PFSK-1 (cell line): ENCODE measurements around the gene RPSA.
A peak's percentile ranks its signal among the peaks of the same experiment; 100 is the strongest.

Source experiments
- FOXP2 ChIP-seq: optimal IDR thresholded peaks from 2 replicates; pipeline ENCODE3; 2011; ENCODE audit warnings: borderline replicate concordance, control low read depth, inconsistent platforms; ENCODE audit not compliant: insufficient read depth; ENCODE audit errors: extremely low read length, extremely low read depth
- POLR2AphosphoS5 ChIP-seq: IDR thresholded peaks from 2 replicates; pipeline ENCODE4 v1.6.1; 2012; ENCODE audit warnings: low read depth, mild to moderate bottlenecking, control low read depth, low read length, moderate library complexity
- SIN3A ChIP-seq: IDR thresholded peaks from 2 replicates; pipeline ENCODE4 v1.6.1; 2012; ENCODE audit warnings: mild to moderate bottlenecking, low read length, moderate library complexity, borderline replicate concordance; ENCODE audit not compliant: insufficient read depth
- TAF1 ChIP-seq: IDR thresholded peaks from 2 replicates; pipeline ENCODE4 v1.6.1; 2012; ENCODE audit warnings: low read length, control low read depth, borderline replicate concordance; ENCODE audit not compliant: insufficient read depth
- TF ChIP-seq, protein P1 (sequence below), 2 experiments: IDR thresholded peaks; 2 replicates each; pipeline versions ENCODE4 v1.6.1 to v1.8.0; 2011 to 2012; ENCODE audit warnings: low read depth in 2 of 2, low read length in 2 of 2, control low read depth in 1 of 2, inconsistent platforms in 1 of 2, mild to moderate bottlenecking in 1 of 2, moderate library complexity in 1 of 2; ENCODE audit not compliant: insufficient read depth in 1 of 2

The RPSA gene

GRCh38 chr3:39409514-39410136 lies 3.1 kb downstream of the RPSA start:
- TF ChIP-seq TAF1 (no peak), FOXP2 (no peak), SIN3A (no peak), POLR2AphosphoS5 (no peak; the same call in 1 of the 2 replicates)
- TF ChIP-seq, protein P1, sequence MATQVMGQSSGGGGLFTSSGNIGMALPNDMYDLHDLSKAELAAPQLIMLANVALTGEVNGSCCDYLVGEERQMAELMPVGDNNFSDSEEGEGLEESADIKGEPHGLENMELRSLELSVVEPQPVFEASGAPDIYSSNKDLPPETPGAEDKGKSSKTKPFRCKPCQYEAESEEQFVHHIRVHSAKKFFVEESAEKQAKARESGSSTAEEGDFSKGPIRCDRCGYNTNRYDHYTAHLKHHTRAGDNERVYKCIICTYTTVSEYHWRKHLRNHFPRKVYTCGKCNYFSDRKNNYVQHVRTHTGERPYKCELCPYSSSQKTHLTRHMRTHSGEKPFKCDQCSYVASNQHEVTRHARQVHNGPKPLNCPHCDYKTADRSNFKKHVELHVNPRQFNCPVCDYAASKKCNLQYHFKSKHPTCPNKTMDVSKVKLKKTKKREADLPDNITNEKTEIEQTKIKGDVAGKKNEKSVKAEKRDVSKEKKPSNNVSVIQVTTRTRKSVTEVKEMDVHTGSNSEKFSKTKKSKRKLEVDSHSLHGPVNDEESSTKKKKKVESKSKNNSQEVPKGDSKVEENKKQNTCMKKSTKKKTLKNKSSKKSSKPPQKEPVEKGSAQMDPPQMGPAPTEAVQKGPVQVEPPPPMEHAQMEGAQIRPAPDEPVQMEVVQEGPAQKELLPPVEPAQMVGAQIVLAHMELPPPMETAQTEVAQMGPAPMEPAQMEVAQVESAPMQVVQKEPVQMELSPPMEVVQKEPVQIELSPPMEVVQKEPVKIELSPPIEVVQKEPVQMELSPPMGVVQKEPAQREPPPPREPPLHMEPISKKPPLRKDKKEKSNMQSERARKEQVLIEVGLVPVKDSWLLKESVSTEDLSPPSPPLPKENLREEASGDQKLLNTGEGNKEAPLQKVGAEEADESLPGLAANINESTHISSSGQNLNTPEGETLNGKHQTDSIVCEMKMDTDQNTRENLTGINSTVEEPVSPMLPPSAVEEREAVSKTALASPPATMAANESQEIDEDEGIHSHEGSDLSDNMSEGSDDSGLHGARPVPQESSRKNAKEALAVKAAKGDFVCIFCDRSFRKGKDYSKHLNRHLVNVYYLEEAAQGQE (IDR thresholded peaks at IDR 0.05; ENCODE audit: insufficient read depth in 1 of 2, low read depth in 2 of 2, low read length in 2 of 2): no peak

GRCh38 chr3:39410893-39411292 lies 4.4 kb downstream of the RPSA start:
- TF ChIP-seq TAF1: no peak
- TF ChIP-seq, protein P1 (IDR thresholded peaks at IDR 0.05; ENCODE audit: insufficient read depth in 1 of 2, low read depth in 2 of 2, low read length in 2 of 2): no peak
- TF ChIP-seq FOXP2: no peak
- TF ChIP-seq POLR2AphosphoS5: no peak
- no peak for TF ChIP-seq SIN3A

DNA sequence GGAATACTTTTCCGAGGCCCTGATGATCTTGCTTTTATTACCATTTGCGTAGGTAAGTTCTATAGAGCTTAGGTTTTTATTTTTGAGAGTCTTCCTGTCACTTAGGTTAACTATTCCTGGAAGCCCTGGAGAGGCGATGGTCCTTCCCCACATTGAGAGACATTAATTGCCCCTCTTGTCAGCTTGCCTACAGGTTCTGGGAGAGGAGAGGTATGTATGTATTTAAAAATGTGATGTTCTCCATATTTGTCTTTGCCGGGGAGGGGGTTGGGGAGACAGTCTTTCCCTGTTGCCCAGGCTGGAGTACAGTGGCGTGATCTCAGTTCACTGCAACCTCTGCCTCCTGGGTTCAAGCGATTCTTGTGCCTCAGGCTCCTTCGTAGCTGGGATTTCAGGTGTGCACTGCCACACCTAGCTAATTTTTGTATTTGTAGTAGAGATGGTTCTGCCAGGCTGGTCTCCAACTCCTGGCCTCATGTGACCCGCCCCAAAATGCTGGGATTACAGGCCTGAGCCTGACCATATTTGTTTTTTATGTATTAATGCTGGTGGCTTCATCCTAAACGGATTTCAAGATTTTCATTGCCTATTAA lies 6.2 kb downstream of the RPSA start:
- TF ChIP-seq TAF1 (no peak), SIN3A (no peak), FOXP2 (no peak), POLR2AphosphoS5 (no peak)
- TF ChIP-seq, protein P1 (IDR thresholded peaks at IDR 0.05; ENCODE audit: insufficient read depth in 1 of 2, low read depth in 2 of 2, low read length in 2 of 2): no peak

GRCh38 chr3:39413691-39414420 lies 7.3 kb downstream of the RPSA start:
- TF ChIP-seq TAF1 (no peak), POLR2AphosphoS5 (peak; percentile 68; the same call in 1 of the 2 replicates), SIN3A (no peak), FOXP2 (no peak)
- TF ChIP-seq, protein P1 (IDR thresholded peaks at IDR 0.05; ENCODE audit: insufficient read depth in 1 of 2, low read depth in 2 of 2, low read length in 2 of 2): no peak
